ENCODE measurements around the gene CD99.

CD99 gene

DNA sequence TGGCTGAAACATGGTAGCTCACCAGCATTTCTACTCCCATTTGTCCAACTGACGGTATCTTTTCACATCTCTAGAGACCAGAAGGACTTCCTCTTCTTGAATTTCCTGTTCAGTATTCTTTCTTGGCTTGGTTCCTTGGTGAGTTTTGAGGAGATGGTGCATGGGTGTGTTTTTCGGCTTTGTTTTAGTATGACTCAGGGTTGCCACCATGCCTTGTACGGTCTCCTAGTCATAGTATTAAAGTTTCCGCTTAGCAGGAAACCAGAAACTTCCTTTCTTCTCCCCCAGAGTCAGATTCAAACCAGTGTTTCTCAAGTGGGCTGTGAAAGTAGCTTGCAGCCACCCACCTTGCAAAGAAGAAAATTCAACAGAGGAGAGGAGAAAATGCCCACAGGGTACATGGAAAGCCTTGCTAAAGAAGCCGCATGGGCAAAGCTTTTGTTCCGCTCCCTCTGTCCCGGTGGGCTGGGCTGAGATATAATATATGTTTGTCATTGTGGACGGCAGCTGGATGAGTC, 5.7 kb downstream of the CD99 start:
- peak in 1 of 2 experiments; percentile 71 for DNase-seq (ENCODE audit: low read depth in 1 of 2, low spot score in 1 of 2)

DNA sequence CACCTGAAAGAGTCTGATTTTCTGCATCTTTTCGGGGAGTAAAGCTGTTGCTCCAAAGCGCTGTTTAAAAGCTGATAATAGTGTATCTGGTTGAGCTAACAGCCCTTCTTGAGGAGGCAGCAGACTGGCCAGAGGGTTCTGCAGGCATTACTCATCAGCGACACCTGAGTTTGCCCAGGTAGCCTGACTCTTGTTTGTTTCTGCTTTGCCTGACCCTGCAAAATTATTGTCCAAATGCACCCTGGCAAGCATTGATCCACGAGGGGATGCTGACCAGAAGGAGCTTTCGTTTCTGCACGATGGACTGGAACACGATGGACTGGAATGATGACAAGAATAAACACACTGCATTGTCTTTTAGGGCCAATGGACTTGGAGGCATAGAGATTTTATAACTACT, 6.2 kb downstream of the CD99 start:
- no peak for DNase-seq (ENCODE audit: low read depth in 1 of 2, low spot score in 1 of 2)
- TF ChIP-seq JUND (IDR thresholded peaks at IDR 0.05; ENCODE audit: low read depth), result no peak
- in situ Hi-C loops (cut with HindIII; ENCODE audit: low pct_unique_long_range_greater_than_20kb, low sequenced_read_pairs), result no loop called here

More for the DNA sequence above, 5.7 kb downstream of the CD99 start:
- in situ Hi-C loops (cut with HindIII; ENCODE audit: low pct_unique_long_range_greater_than_20kb, low sequenced_read_pairs), result no loop called here
- TF ChIP-seq JUND (IDR thresholded peaks at IDR 0.05; ENCODE audit: low read depth), result no peak

- no peak for DNase-seq (ENCODE audit: low read depth in 1 of 2, low spot score in 1 of 2)
- in situ Hi-C loops (cut with HindIII; ENCODE audit: low pct_unique_long_range_greater_than_20kb, low sequenced_read_pairs), result no loop called here
- no peak for TF ChIP-seq JUND (IDR thresholded peaks at IDR 0.05; ENCODE audit: low read depth)
Observed at GRCh38 chrX:2697741-2698299, 6.7 kb downstream of the CD99 start.

- in situ Hi-C loops (cut with HindIII; ENCODE audit: low pct_unique_long_range_greater_than_20kb, low sequenced_read_pairs), result no loop called here
- TF ChIP-seq JUND (IDR thresholded peaks at IDR 0.05; ENCODE audit: low read depth), result no peak
- peak in 1 of 2 experiments; percentile 22 for DNase-seq (ENCODE audit: low read depth in 1 of 2, low spot score in 1 of 2)
Observed at GRCh38 chrX:2698604-2699003, 7.5 kb downstream of the CD99 start.

- in situ Hi-C loops (cut with HindIII; ENCODE audit: low pct_unique_long_range_greater_than_20kb, low sequenced_read_pairs), result no loop called here
- DNase-seq (ENCODE audit: low read depth in 1 of 2, low spot score in 1 of 2), result no peak
- no peak for TF ChIP-seq JUND (IDR thresholded peaks at IDR 0.05; ENCODE audit: low read depth)
Observed at GRCh38 chrX:2699959-2700358, 8.9 kb downstream of the CD99 start.

DNA sequence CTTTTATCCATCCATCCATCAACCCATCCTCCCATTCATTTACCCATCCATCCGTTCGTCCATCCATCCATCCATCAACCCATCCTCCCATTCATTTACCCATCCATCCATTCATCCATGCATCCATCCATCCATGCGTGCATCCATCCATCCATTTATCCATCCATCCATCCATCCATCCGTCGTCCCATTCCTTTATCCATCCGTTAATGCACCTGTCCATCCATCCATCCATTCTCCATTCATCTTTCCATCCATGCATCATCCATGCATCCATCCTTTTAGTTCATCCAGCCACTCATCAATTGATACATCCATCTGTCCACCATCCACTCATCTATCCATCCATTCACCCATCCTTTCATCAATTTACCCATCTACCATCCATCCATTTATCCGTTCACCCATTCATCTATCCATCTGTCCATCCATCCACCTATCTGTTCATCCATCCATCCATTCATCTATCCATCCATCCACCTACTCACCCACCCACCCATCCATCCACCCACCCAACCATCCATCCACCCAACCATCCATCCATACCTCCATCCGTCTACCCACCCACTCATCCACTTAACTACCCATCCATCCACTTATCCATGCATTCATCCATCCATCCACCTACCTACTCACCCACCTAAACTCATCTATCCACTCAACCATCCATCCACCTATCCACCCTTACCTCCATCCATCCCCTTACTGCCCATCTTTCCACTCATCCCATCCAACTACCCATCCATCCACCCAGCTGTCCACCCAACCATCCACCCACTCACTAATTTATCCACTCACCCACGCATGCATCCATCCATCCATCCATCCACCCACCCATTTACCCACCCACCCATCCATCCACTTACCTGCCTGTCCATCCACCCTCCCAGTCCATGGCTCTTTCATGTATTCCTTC, 9.6 kb downstream of the CD99 start:
- in situ Hi-C loops (cut with HindIII; ENCODE audit: low pct_unique_long_range_greater_than_20kb, low sequenced_read_pairs), result no loop called here
- TF ChIP-seq JUND (IDR thresholded peaks at IDR 0.05; ENCODE audit: low read depth), result no peak

DNA sequence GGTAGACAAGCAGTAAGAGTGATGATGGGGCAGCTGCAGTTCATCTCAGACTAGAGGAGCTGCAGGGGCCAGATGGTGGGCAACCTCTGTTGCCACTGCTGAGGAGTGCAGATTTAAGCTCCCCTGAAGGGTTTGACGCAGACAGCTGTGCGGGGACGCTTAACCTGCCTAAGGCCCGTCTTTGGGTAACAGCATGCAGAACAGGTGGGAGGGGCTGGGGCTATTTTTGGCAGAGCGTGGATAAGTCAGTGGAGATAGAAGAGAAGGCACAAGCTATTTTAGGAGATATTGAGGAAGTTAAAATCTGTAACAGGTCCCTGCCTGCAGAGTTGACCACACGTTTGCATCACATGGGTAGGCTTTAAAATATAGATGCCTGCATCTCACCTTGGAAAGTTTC, 10.5 kb downstream of the CD99 start:
- TF ChIP-seq JUND (IDR thresholded peaks at IDR 0.05; ENCODE audit: low read depth), result no peak
- no peak for DNase-seq (ENCODE audit: low read depth in 1 of 2, low spot score in 1 of 2)
- in situ Hi-C loops (cut with HindIII; ENCODE audit: low pct_unique_long_range_greater_than_20kb, low sequenced_read_pairs), result no loop called here

More for the DNA sequence above, 9.6 kb downstream of the CD99 start:
- no peak for DNase-seq (ENCODE audit: low read depth in 1 of 2, low spot score in 1 of 2)

GRCh38 chrX:2703991-2704369, 12.9 kb downstream of the CD99 start:
- no peak for DNase-seq (ENCODE audit: low read depth in 1 of 2, low spot score in 1 of 2)
- no peak for TF ChIP-seq JUND (IDR thresholded peaks at IDR 0.05; ENCODE audit: low read depth)
- in situ Hi-C loops (cut with HindIII; ENCODE audit: low pct_unique_long_range_greater_than_20kb, low sequenced_read_pairs), result no loop called here

DNA sequence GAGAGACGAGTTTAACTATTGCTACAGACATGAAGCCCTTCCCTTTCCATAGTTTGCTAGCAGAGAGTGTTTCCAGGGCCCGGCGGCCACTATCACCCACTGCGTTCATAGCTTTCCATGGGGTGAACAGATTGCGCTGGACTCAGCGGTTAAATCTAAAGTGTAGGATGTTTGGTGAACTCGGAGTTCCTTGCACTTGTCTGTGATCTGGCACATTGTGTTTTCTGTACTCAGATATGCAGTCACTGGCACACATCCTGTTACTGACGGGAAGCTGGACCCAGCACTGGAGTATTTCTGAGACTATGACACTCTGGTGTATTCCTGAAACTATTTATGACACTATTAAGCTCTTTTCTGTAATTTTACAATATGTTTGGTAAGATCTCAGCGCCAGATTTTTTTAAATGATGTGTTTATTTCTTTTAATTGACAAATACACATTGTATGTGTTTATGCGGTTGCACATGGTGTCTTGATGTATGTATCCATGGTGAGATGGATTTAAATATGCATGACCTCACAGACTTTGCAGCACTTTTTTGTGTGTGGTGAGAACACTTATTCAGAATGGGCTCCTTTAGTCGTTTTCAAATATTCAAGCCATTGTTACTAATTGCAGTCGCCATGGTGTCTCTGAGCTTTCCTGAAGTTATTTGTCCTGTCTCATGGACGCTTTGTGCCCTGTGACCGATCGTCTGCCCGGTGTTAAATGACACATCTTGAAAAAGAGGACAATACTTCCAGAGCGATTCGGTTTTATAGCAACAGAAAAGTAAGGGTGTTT, 14.1 kb downstream of the CD99 start:
- no peak for TF ChIP-seq JUND (IDR thresholded peaks at IDR 0.05; ENCODE audit: low read depth)
- no peak for DNase-seq (ENCODE audit: low read depth in 1 of 2, low spot score in 1 of 2)
- in situ Hi-C loops (cut with HindIII; ENCODE audit: low pct_unique_long_range_greater_than_20kb, low sequenced_read_pairs), result no loop called here

- in situ Hi-C loops (cut with HindIII; ENCODE audit: low pct_unique_long_range_greater_than_20kb, low sequenced_read_pairs), result no loop called here
- DNase-seq (ENCODE audit: low read depth in 1 of 2, low spot score in 1 of 2), result peak in 1 of 2 experiments; percentile 47
- TF ChIP-seq JUND (IDR thresholded peaks at IDR 0.05; ENCODE audit: low read depth), result no peak
Observed at GRCh38 chrX:2707334-2707760, 16.3 kb downstream of the CD99 start.

- TF ChIP-seq JUND (IDR thresholded peaks at IDR 0.05; ENCODE audit: low read depth), result no peak
- DNase-seq (ENCODE audit: low read depth in 1 of 2, low spot score in 1 of 2), result no peak
- in situ Hi-C loops (cut with HindIII; ENCODE audit: low pct_unique_long_range_greater_than_20kb, low sequenced_read_pairs), result no loop called here
Observed at GRCh38 chrX:2708021-2708420, 16.9 kb downstream of the CD99 start.

- DNase-seq (ENCODE audit: low read depth in 1 of 2, low spot score in 1 of 2), result no peak
- no peak for TF ChIP-seq JUND (IDR thresholded peaks at IDR 0.05; ENCODE audit: low read depth)
- in situ Hi-C loops (cut with HindIII; ENCODE audit: low pct_unique_long_range_greater_than_20kb, low sequenced_read_pairs), result no loop called here
Observed at GRCh38 chrX:2708592-2709188, 17.6 kb downstream of the CD99 start.
